Right cardiac atrium (tissue), 5 donors: ENCODE results near the gene SST. TPM values are rescaled to one million over a fixed set of nuclear protein-coding genes. Genes with fewer than 3 reads are reported as not detected.
"Not testable (repeated sequence)": the region's sequence is repeated elsewhere in the genome, so short reads cannot be mapped to it uniquely, and the experiment has no call there.

Experiments used
- ATAC-seq, 2 donors: fragments of 200-7000 bp; cut with Tn5 transposase; one replicate each; pipeline versions ENCODE4 v1.8.0 to v1.9.1; 2020; ENCODE audit warnings: moderate library complexity in 2 of 2, mild to moderate bottlenecking in 1 of 2
- DNase-seq, 3 donors: peaks; one replicate each; pipeline ENCODE4 v3.0.0-alpha.2; 2020
- H3K27ac ChIP-seq: one replicate; pipeline ENCODE4 v1.5.1; 2013; ENCODE audit warnings: mild to moderate bottlenecking, low read length, control low read depth, moderate library complexity
- H3K27me3 ChIP-seq: one replicate; pipeline ENCODE4 v1.6.1; 2013; ENCODE audit not compliant: control insufficient read depth, insufficient read depth
- H3K4me1 ChIP-seq: one replicate; pipeline ENCODE4 v1.6.1; 2013; ENCODE audit warnings: low read length; ENCODE audit not compliant: control insufficient read depth, insufficient read depth
- H3K4me3 ChIP-seq: one replicate; pipeline ENCODE4 v1.5.1; 2013; ENCODE audit warnings: low read length, control low read depth
- H3K9me3 ChIP-seq: one replicate; pipeline ENCODE4 v1.6.1; 2013; ENCODE audit warnings: low read length; ENCODE audit not compliant: control insufficient read depth
- WGBS: extraction: QIAGEN DNeasy Blood & Tissue Kit; methylation state at CpG from one replicate; pipeline ENCODE4 v1.1.7; 2013; 5-methylcytosine and 5-hydroxymethylcytosine counted together
- intact Hi-C, 4 donors: fragments of 100-400 bp; cut with DNase I; formaldehyde crosslinking; loops; one replicate each; pipeline versions ENCODE4 v1.11.0 to v1.14.0; 2022 to 2023
- polyA plus RNA-seq: library from polyadenylated mRNA; stranded (reverse); fragments of 200-250 nt; gene quantifications from one replicate; pipeline ENCODE4 v1.2.3, GENCODE V29; 2013
- total RNA-seq, 4 donors: library from RNA; stranded (reverse); fragmentation: NEBNext Ultra II Directional; extraction: Animal tissue kit (Norgen Biotek cat#: 25700); gene quantifications; one replicate each; pipeline ENCODE4 v1.2.1, GENCODE V29; 2021
- donor health status: healthy with polysubstance abuse.
- donor health status: DM: no; HTN: yes; CAD: no.
- donor health status: DM: no; HTN: no; CAD: no.
- donor health status: DM: no; HTN: yes; CAD: no; lungs with severe emphysema.
- donor health status: DM: yes; HTN: yes; CAD: no.

The SST gene
- total and polyA plus RNA-seq, 5 donors = 0.84 to 7.0 TPM; not detected in 3

- no peak overlapping the region for H3K27ac ChIP-seq
- no peak for DNase-seq
- 62% methylated on average over 2 of the region's 2 CpGs for WGBS
- no peak for ATAC-seq
- H3K4me1 ChIP-seq = no peaks in the 10 kb centered on the region
- intact Hi-C loops = loop anchor here in 1 of 4 donors (10.0 kb wide), 1 partner anchor 86 kb away; no protein-coding TSS in a partner anchor
- H3K9me3 ChIP-seq = no peaks in the 10 kb centered on the region
- no peaks in the 10 kb centered on the region for H3K27me3 ChIP-seq
- H3K4me3 ChIP-seq = no peak overlapping the region
Observed at GRCh38 chr3:187651282-187651681, 18.9 kb downstream of the SST start.

GRCh38 chr3:187648177-187648576 is 22.0 kb downstream of the SST start:
- Histone ChIP-seq H3K4me1 (no peaks in the 10 kb centered on the region), H3K27ac (no peak overlapping the region), H3K27me3 (no peaks in the 10 kb centered on the region), H3K4me3 (no peak overlapping the region), H3K9me3 (no peaks in the 10 kb centered on the region)
- intact Hi-C loops = no loop called here
- WGBS = 54% methylated on average over 2 of the region's 2 CpGs
- ATAC-seq (no peak), DNase-seq (no peak)

DNA sequence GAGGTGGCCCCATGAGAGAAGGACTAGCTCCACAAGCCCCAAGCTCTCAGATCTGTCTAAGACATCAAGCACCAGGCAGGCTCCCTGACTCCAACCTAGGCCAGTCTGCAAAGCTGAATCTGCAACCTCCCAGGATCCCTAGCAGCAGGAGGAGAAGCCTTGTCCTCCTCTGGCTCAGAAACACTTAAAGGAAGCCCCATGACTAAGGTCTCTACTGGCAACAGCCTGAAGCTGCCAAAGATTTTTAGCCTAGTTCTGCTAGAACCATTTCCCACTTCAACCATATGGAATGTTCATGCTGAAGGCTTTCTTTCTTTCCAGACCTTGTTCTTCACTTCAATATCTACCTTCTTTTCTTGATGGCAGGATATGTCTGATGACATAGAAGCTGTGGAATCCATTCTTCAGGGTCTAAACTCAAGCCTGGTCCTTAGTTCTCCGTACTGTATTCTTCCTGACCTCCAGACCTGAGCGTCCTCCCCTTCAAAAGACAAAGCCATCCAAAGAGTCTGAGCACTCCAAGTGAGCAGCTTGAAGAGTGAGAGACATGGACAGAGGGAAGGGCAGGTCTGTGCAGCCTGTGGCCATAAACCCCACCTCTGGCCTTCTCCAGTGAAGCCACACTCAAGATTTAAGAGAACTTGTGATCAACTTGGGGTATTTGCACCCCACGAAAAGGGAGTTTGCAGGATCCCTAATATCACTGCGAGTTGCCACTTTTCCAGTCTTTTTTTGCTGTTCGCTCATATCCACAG is 23.1 kb downstream of the SST start:
- intact Hi-C loops = no loop called here
- H3K4me3 ChIP-seq = no peak overlapping the region
- DNase-seq (no peak), ATAC-seq (no peak)
- no peak overlapping the region for H3K27ac ChIP-seq
- no peaks in the 10 kb centered on the region for H3K4me1 ChIP-seq
- WGBS = 83% methylated on average over 5 of the region's 5 CpGs
- H3K27me3 ChIP-seq = no peaks in the 10 kb centered on the region
- H3K9me3 ChIP-seq = no peaks in the 10 kb centered on the region

- H3K9me3 ChIP-seq, DNase-seq, ATAC-seq, H3K4me3 ChIP-seq, H3K27ac ChIP-seq, H3K27me3 ChIP-seq, intact Hi-C loops, H3K4me1 ChIP-seq: not testable (repeated sequence)
- WGBS = 89% methylated on average over 1 of the region's 1 CpG
Observed at GRCh38 chr3:187645379-187645778, 24.8 kb downstream of the SST start.

GRCh38 chr3:187642861-187643260 is 27.3 kb downstream of the SST start:
- Histone ChIP-seq H3K27ac (no peak overlapping the region), H3K27me3 (no peaks in the 10 kb centered on the region), H3K4me1 (no peaks in the 10 kb centered on the region), H3K4me3 (no peak overlapping the region), H3K9me3 (no peaks in the 10 kb centered on the region)
- DNase-seq (no peak), ATAC-seq (no peak)
- WGBS = 68% methylated on average over 5 of the region's 5 CpGs
- intact Hi-C loops = no loop called here

DNA sequence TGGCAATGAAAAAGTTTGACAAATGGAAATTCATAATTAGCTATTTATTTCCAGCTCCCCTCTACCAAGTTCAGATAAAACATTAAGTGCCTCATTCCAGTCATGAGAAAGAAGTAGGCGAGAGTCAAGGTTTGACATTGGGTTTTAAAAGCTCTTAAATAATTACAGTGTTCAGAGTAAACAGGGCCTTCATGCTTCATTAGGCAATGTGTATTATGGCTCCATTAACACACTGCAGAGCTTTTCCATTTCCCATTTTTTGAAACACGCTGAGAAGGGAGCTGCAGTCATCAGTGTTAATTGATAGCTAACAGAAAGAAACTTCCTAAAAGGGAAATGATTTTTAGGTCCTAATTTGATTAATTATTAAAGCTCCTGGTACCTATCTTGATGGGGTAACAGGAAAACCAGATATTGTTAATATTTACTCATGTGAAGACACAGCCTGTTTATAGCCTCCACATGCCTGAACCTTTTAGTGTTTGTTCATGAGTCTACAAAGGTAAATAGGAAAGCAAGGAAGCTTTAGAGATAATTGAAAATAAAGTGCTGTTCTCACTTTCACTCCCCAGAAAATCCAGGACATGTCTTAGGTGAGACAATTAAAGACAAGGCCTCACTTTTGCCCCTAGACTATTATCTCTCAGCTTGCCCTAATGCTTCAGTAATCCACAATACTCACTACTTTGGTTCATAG is 28.7 kb downstream of the SST start:
- no peak for ATAC-seq
- Histone ChIP-seq H3K4me3 (no peak overlapping the region), H3K4me1 (no peaks in the 10 kb centered on the region), H3K27ac (no peak overlapping the region), H3K27me3 (no peaks in the 10 kb centered on the region), H3K9me3 (no peaks in the 10 kb centered on the region)
- WGBS = 87% methylated on average over 2 of the region's 2 CpGs
- intact Hi-C loops = no loop called here
- no peak for DNase-seq

DNA sequence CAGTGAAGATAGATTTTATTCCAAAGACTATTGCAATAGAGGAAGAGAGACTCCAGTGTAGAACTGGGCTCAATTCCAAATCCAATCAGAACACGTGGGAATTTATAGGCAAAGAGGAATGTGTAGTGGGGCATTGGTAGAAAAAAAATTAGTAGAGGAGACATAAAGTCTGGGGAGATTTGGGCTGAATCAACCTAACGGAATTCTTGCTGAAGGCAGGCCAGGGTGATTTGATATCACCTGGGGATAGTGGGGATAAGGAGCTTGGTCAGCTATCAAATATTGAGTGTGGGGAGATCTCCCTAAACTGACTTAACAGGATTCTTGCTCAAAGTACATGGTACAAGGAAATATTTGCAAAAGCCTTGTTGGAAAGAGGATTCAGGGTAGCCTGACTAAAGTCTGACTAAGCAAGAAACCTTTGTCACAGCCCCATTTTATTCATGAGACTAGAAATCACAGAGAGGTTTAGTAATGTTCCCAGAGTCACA is 29.6 kb downstream of the SST start:
- DNase-seq = no peak
- intact Hi-C loops = no loop called here

DNA sequence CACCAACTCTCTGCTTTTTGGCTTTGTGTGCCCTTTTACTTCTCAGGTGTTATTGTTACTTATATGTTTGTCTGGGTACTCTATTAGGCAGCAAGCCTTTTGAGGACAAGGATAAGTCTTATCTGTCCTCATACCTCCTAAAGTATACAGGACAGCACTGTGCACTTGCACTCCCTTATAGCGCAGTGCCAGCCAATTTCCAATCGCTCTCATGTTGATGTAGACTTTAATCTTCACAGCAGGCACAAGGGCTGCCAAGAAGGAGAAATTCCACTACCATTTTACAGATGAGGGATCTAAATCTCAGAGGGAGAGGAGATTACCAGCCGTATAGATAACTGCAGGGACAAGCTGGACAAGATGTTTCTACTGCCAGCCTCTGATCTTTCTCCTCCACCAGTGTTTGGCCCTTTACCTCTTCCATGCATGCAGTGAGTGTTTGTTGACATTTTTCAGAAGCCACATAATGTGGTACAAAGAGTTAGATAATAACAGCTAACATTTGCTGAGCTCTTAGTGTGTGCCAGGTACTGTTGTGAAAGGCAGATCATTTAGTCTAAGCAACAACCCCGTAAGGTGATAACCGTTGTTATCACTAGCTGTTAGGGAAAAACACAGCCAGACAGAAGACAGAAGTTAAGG is 30.1 kb downstream of the SST start:
- no peak for DNase-seq
- Histone ChIP-seq H3K4me1 (no peaks in the 10 kb centered on the region), H3K27me3 (no peaks in the 10 kb centered on the region), H3K27ac (no peak overlapping the region), H3K9me3 (no peaks in the 10 kb centered on the region), H3K4me3 (no peak overlapping the region)
- peak in 1 of 2 donors; percentile 29 for ATAC-seq
- WGBS = 35% methylated on average over 5 of the region's 5 CpGs
- intact Hi-C loops = no loop called here

More for the DNA sequence above, 29.6 kb downstream of the SST start:
- Histone ChIP-seq H3K27ac (no peak overlapping the region), H3K9me3 (no peaks in the 10 kb centered on the region), H3K27me3 (no peaks in the 10 kb centered on the region), H3K4me3 (no peak overlapping the region), H3K4me1 (no peaks in the 10 kb centered on the region)
- ATAC-seq = no peak
- 41% methylated on average over 2 of the region's 2 CpGs for WGBS

DNA sequence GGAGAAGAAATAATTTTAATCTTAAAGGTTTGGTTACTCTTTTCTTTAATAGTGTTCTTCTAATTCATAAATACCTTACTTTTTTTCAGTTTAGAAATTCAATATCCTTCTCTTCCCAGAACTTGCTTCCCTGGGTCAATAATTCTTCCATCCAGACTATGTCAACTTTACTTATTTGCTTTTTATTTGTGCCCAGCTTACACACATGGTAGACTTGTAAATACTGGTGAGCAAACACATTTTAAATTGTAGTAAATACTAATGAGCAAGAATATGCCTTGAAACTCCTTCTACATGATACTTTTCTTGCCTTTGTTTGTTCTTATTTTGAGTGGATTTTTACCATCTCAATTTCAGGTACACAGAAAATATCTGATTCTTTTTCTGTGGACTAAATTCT is 33.7 kb downstream of the SST start:
- Histone ChIP-seq H3K27ac (no peak overlapping the region), H3K4me1 (no peaks in the 10 kb centered on the region), H3K27me3 (no peaks in the 10 kb centered on the region), H3K9me3 (peaks cover 2% of the 10 kb centered on the region), H3K4me3 (no peak overlapping the region)
- intact Hi-C loops = no loop called here
- DNase-seq (no peak), ATAC-seq (no peak)

DNA sequence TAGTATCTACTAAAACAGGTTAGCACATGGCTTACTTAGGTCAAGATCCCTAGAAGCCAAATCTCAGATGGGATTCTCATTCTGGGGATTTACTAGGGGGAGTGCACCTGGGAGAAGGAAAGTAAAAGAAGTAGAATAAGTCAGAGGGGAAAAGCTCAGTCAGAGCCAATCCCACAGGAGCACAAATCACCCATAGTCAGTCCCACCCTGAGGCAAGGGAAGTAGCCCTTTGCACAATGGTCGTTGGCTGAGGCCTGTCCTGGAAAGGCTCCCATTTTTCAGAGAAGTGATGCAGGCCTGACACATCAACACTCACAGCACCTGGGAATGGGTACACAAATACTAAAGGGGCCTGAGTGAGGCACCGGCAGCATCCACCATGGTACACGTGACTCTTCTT is 39.8 kb downstream of the SST start:
- intact Hi-C loops = no loop called here

DNA sequence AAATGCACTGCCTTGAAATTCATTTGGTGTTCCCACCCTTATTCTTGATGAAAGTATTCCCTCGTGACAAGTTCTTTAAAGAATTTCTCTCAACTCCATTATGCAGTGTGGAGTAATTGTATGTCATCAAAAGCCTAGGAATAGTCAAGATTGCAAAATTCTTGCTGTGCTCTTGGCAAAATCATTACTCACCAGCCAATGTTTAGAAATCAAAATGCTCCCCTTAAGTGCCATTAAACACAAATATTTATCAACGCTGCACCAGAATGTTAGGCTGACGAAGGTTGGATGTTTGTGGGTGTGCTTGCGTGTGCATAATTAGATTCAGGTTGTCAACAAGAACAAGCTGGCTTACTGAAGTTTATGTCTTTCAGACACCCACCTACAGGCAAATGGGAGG is 40.5 kb downstream of the SST start:
- no peak for DNase-seq
- H3K4me3 ChIP-seq = no peak overlapping the region
- no peak for ATAC-seq
- H3K9me3 ChIP-seq = peaks cover 3% of the 10 kb centered on the region
- H3K27me3 ChIP-seq = no peaks in the 10 kb centered on the region
- intact Hi-C loops = no loop called here
- 84% methylated on average over 4 of the region's 4 CpGs for WGBS
- no peaks in the 10 kb centered on the region for H3K4me1 ChIP-seq
- H3K27ac ChIP-seq = no peak overlapping the region

More for the DNA sequence above, 39.8 kb downstream of the SST start:
- DNase-seq = no peak
- ATAC-seq = no peak
- Histone ChIP-seq H3K9me3 (peaks cover 3% of the 10 kb centered on the region), H3K4me3 (no peak overlapping the region), H3K27ac (no peak overlapping the region), H3K27me3 (no peaks in the 10 kb centered on the region), H3K4me1 (no peaks in the 10 kb centered on the region)
- WGBS = 77% methylated on average over 3 of the region's 3 CpGs
